NCI-H69 (cell line): ENCODE measurements around the gene CLECL1.
"Not testable (repeated sequence)": the region's sequence is repeated elsewhere in the genome, so short reads cannot be mapped to it uniquely, and the experiment has no call there.

Source experiments
- DNase-seq: peaks from one replicate; lab custom pipeline; 2025; lab: John Stamatoyannopoulos, UW

CLECL1 gene

GRCh38 chr12:9719790-9720189, 13.1 kb downstream of the CLECL1 start:
- no peak for DNase-seq

GRCh38 chr12:9718968-9719367, 13.9 kb downstream of the CLECL1 start:
- no peak for DNase-seq

- DNase-seq: peak; percentile 3
Observed at GRCh38 chr12:9717070-9717925, 15.6 kb downstream of the CLECL1 start.

- not testable (repeated sequence) for DNase-seq
Observed at GRCh38 chr12:9713032-9713558, 19.8 kb downstream of the CLECL1 start.

GRCh38 chr12:9711664-9712063, 21.2 kb downstream of the CLECL1 start:
- DNase-seq: no peak

- no peak for DNase-seq
Observed at GRCh38 chr12:9710584-9711375, 22.1 kb downstream of the CLECL1 start.

GRCh38 chr12:9708853-9709252, 24.0 kb downstream of the CLECL1 start:
- no peak for DNase-seq

- peak; percentile 59 for DNase-seq
Observed at GRCh38 chr12:9707864-9708808, 24.8 kb downstream of the CLECL1 start.

- DNase-seq: no peak
Observed at GRCh38 chr12:9707356-9707755, 25.5 kb downstream of the CLECL1 start.

GRCh38 chr12:9706086-9706685, 26.7 kb downstream of the CLECL1 start:
- no peak for DNase-seq

- not testable (repeated sequence) for DNase-seq
Observed at GRCh38 chr12:9704561-9704960, 28.3 kb downstream of the CLECL1 start.

- DNase-seq: no peak
Observed at GRCh38 chr12:9702255-9702654, 30.6 kb downstream of the CLECL1 start.

GRCh38 chr12:9701380-9702154, 31.3 kb downstream of the CLECL1 start:
- no peak for DNase-seq

GRCh38 chr12:9700606-9700956, 32.3 kb downstream of the CLECL1 start:
- no peak for DNase-seq

GRCh38 chr12:9699898-9700605, 32.8 kb downstream of the CLECL1 start:
- DNase-seq: no peak

GRCh38 chr12:9699269-9699897, 33.5 kb downstream of the CLECL1 start:
- DNase-seq: no peak

- no peak for DNase-seq
Observed at GRCh38 chr12:9698681-9699080, 34.2 kb downstream of the CLECL1 start.

GRCh38 chr12:9697619-9698018, 35.3 kb downstream of the CLECL1 start:
- no peak for DNase-seq

- not testable (repeated sequence) for DNase-seq
Observed at GRCh38 chr12:9695661-9696060, 37.2 kb downstream of the CLECL1 start.
